ENCODE results near the gene FUT1.

The FUT1 gene

GRCh38 chr19:48738557-48739403 is 13.7 kb downstream of the FUT1 start:
- no peak for TF ChIP-seq GATA2 (IDR thresholded peaks at IDR 0.05; ENCODE audit: low read depth, low read length)
- no peak for TF ChIP-seq GATA3 (IDR thresholded peaks at IDR 0.05; ENCODE audit: low read depth, low read length)

GRCh38 chr19:48737360-48737998 is 15.0 kb downstream of the FUT1 start:
- TF ChIP-seq GATA2 (IDR thresholded peaks at IDR 0.05; ENCODE audit: low read depth, low read length) (no peak), GATA3 (IDR thresholded peaks at IDR 0.05; ENCODE audit: low read depth, low read length) (no peak)

- TF ChIP-seq GATA2 (IDR thresholded peaks at IDR 0.05; ENCODE audit: low read depth, low read length) (no peak), GATA3 (IDR thresholded peaks at IDR 0.05; ENCODE audit: low read depth, low read length) (no peak)
These were observed 17.3 kb downstream of the FUT1 start for GRCh38 chr19:48735031-48735615.

- no peak for TF ChIP-seq GATA2 (IDR thresholded peaks at IDR 0.05; ENCODE audit: low read depth, low read length)
- TF ChIP-seq GATA3 (IDR thresholded peaks at IDR 0.05; ENCODE audit: low read depth, low read length): no peak
These were observed 17.8 kb downstream of the FUT1 start for GRCh38 chr19:48734625-48735024.

- no peak for TF ChIP-seq GATA2 (IDR thresholded peaks at IDR 0.05; ENCODE audit: low read depth, low read length)
- TF ChIP-seq GATA3 (IDR thresholded peaks at IDR 0.05; ENCODE audit: low read depth, low read length): no peak
These were observed 21.0 kb downstream of the FUT1 start for GRCh38 chr19:48731452-48731851.

DNA sequence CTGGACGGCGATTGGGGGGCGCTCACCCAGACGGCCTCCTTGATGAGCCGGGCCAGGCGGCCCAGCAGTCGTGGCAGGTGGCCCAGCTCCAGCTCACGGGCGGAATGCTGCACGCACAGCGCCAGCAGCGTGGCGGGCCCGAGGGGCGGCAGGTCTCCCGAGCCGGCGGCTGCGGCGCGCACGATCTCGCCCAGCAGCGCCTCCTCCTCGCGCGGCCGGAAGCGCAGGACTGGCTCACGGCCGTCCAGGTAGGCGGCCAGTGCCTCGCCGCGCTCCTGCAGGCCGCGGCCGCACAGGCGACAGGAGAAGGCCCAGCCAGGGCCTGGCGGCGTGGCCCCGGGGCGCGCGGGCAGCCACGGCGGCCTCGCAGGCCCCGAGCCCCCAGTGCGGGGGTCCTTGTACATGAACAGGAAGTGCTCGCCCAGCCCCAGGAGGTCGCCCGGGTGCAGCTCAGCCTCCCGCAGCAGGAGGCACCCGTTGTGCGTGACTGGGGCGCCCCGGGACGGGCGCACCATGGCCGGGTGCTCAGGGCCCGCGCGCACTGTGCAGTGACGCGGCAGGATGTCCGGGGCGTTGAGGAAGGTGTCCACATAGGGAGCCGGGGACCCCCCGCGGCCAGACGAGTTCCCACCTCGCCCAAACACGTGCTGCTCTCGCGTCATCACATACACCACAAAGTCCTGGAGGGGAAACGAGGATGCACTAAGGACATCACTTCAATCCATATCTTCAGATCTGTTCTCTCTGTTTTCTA is 23.4 kb downstream of the FUT1 start:
- no peak for TF ChIP-seq GATA2 (IDR thresholded peaks at IDR 0.05; ENCODE audit: low read depth, low read length)

DNA sequence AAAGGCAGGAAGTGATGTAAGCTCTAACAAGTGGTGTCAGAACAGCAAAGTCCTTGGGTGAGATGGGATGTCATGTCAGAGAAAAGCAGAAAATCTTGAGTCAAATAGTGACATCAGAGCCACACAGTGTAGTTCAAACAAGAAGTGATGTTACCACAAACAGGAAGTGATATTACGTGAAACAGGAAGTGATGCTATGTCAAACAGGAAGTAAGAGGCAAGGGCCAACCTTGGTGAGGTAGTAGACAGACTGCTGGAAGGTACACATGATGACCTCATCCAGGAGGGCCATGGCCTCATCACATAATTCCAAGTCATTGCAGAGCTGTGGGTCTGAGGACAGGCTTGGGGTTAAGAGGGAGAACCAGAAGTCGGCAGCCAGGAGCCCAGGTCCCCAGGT is 25.9 kb downstream of the FUT1 start:
- TF ChIP-seq GATA2 (IDR thresholded peaks at IDR 0.05; ENCODE audit: low read depth, low read length) (no peak), GATA3 (IDR thresholded peaks at IDR 0.05; ENCODE audit: low read depth, low read length) (no peak)

GRCh38 chr19:48724796-48725753 is 27.4 kb downstream of the FUT1 start:
- TF ChIP-seq GATA2 (IDR thresholded peaks at IDR 0.05; ENCODE audit: low read depth, low read length) (no peak), GATA3 (IDR thresholded peaks at IDR 0.05; ENCODE audit: low read depth, low read length) (no peak)

DNA sequence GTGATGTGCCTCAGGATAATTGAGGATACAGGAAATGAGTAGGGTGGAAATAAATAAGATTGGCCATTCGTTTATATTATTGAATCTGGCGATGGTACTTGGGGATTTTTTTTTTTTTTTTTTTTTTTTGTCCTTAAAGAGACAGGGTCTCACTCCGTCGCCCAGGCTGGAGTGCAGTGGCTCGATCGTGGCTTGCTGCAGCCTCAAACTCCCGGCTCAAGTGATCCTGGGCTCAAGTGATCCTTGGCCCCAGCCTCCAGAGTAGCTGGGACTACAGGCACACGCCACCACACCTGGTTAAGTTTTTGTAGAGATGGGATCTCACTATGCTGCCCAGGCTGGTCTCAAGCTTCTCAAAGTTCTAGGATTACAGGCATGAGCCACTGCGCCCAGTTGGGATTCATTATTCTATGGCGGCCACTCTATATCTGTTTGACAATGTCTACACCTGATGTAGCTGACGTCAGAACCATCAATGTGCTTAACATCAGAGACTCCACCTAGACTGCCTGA is 30.2 kb downstream of the FUT1 start:
- TF ChIP-seq GATA2 (IDR thresholded peaks at IDR 0.05; ENCODE audit: low read depth, low read length) (no peak), GATA3 (IDR thresholded peaks at IDR 0.05; ENCODE audit: low read depth, low read length) (no peak)

DNA sequence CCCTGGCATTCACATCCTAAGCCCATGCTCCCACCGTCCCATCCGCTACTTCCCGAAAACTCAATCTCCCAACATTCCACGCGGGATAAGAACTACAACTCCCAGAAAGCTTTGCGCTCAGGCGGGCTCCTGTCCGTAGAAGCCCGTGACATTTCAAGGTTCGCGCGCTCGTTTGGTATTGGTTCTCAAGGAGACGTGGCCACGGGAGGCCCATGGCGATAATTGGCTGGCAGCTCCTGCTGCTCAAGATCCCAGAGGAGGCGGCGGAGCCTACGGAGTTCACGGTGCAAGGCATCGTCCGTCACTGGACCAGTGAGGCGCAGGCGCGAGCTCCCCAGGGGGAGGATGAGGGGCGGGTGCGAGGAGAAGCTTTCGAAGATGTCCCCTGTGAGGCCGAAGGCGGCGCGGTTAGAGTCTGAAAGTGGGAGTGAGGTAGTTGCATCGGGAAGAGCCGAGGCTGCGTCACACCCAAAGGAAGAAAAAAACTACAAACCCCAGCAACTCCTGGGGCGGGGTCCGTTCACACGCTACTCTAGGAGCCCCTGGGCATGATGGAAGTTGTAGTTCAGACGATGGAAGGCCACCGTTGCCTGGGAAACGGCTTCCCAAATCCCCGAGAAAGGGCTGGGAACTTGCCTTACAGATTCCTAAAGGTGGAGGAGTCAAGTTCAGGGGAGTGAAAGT is 31.7 kb downstream of the FUT1 start:
- TF ChIP-seq GATA2 (IDR thresholded peaks at IDR 0.05; ENCODE audit: low read depth, low read length): no peak
- TF ChIP-seq GATA3 (IDR thresholded peaks at IDR 0.05; ENCODE audit: low read depth, low read length): no peak

DNA sequence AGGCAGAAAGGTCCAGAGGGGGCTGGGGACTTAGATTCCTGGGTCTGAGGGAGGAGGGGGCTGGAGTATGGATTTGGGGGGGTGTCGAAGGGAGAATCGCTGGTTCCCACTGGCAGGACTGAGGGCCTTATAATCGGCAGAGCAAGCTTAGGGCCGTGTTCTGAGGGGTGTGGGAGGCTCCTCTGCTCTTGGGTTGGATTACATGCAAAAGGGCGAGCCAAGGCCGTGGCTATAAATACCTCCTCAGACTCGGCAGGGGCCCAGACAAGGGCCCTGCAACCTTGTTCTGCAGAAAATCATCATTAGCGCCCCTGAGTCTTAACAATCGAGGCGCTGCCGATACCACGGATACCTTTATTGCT is 32.2 kb downstream of the FUT1 start:
- TF ChIP-seq GATA3 (IDR thresholded peaks at IDR 0.05; ENCODE audit: low read depth, low read length) (no peak), GATA2 (IDR thresholded peaks at IDR 0.05; ENCODE audit: low read depth, low read length) (no peak)

Measured in SH-SY5Y (cell line).